Adipocyte (in vitro differentiated cells): ENCODE results near the gene OR2AK2.
A peak's percentile ranks its signal among the peaks of the same experiment; 100 is the strongest.
"Not testable (repeated sequence)": the region's sequence is repeated elsewhere in the genome, so short reads cannot be mapped to it uniquely, and the experiment has no call there.

Source experiments
- DNase-seq: peaks from one replicate; pipeline ENCODE4 v3.0.0-alpha.2; 2015; ENCODE audit warnings: low read depth
- H3K27me3 ChIP-seq: replicated peaks from 2 replicates; pipeline ENCODE4 v1.7.0; 2013; ENCODE audit warnings: mild to moderate bottlenecking, low read length, moderate library complexity; ENCODE audit not compliant: control insufficient read depth, insufficient read depth
- H3K36me3 ChIP-seq: 2 replicates; pipeline ENCODE4 v1.7.0; 2013; ENCODE audit warnings: low read length, mild to moderate bottlenecking, moderate library complexity; ENCODE audit not compliant: control insufficient read depth, insufficient read depth, severe bottlenecking
- H3K4me1 ChIP-seq: 2 replicates; pipeline ENCODE4 v1.7.0; 2013; ENCODE audit warnings: mild to moderate bottlenecking, low read length, moderate library complexity; ENCODE audit not compliant: control insufficient read depth, insufficient read depth
- H3K4me3 ChIP-seq: 2 replicates; pipeline ENCODE4 v1.7.0; 2013; ENCODE audit warnings: mild to moderate bottlenecking, low read length, moderate library complexity
- H3K9ac ChIP-seq: 2 replicates; pipeline ENCODE4 v1.7.0; 2013; ENCODE audit warnings: mild to moderate bottlenecking, low read length, moderate library complexity
- H3K9me3 ChIP-seq: 2 replicates; pipeline ENCODE4 v1.7.0; 2013; ENCODE audit warnings: mild to moderate bottlenecking, low read length, moderate library complexity; ENCODE audit not compliant: control insufficient read depth

The OR2AK2 gene

GRCh38 chr1:247964933-247965332 is at the start of gene OR2AK2:
OR2AK2 (plus strand) TSS chr1:247965233; CDS start chr1:247965377, 144 bp downstream.
- DNase-seq, result no peak
- no peaks in the 10 kb centered on the region for H3K9me3 ChIP-seq

GRCh38 chr1:247919952-247920351 is 45.1 kb upstream of the OR2AK2 start, which contains the start of gene OR2T8:
OR2T8 (plus strand) TSS chr1:247920252; CDS start chr1:247921018, 766 bp downstream.
- no peak for DNase-seq
- no peaks in the 10 kb centered on the region for H3K36me3 ChIP-seq
- H3K9me3 ChIP-seq, result no peaks in the 10 kb centered on the region
- H3K4me3 ChIP-seq, result no peak within 1 kb of the TSS
- no peak within 1 kb of the TSS for H3K9ac ChIP-seq
- no peaks in the 10 kb centered on the region for H3K4me1 ChIP-seq
- H3K27me3 ChIP-seq, result no peaks in the 10 kb centered on the region

More at GRCh38 chr1:247964933-247965332, at the start of gene OR2AK2:
- H3K4me1 ChIP-seq, result no peaks in the 10 kb centered on the region
- H3K36me3 ChIP-seq, result no peaks in the 10 kb centered on the region
- no peak within 1 kb of the TSS for H3K9ac ChIP-seq
- no peaks in the 10 kb centered on the region for H3K27me3 ChIP-seq
- no peak within 1 kb of the TSS for H3K4me3 ChIP-seq

GRCh38 chr1:247923941-247924340 is 41.1 kb upstream of the OR2AK2 start:
- H3K9me3 ChIP-seq, result no peaks in the 10 kb centered on the region
- no peaks in the 10 kb centered on the region for H3K4me1 ChIP-seq
- no peaks in the 10 kb centered on the region for H3K36me3 ChIP-seq
- no peak overlapping the region for H3K9ac ChIP-seq
- DNase-seq, result no peak
- H3K27me3 ChIP-seq, result no peaks in the 10 kb centered on the region
- H3K4me3 ChIP-seq, result no peak overlapping the region

GRCh38 chr1:247924868-247925267 is 40.2 kb upstream of the OR2AK2 start, which contains the start of gene OR2AJ1:
OR2AJ1 (plus strand) TSS chr1:247924889; CDS start chr1:247933769, 8,880 bp downstream.
- Histone ChIP-seq H3K9ac (no peak within 1 kb of the TSS), H3K4me1 (no peaks in the 10 kb centered on the region), H3K9me3 (no peaks in the 10 kb centered on the region), H3K36me3 (no peaks in the 10 kb centered on the region), H3K4me3 (no peak within 1 kb of the TSS), H3K27me3 (no peaks in the 10 kb centered on the region)
- DNase-seq, result no peak

GRCh38 chr1:247933989-247934388 is 31.0 kb upstream of the OR2AK2 start:
- no peaks in the 10 kb centered on the region for H3K27me3 ChIP-seq
- H3K4me1 ChIP-seq, result no peaks in the 10 kb centered on the region
- H3K36me3 ChIP-seq, result no peaks in the 10 kb centered on the region
- H3K4me3 ChIP-seq, result no peak overlapping the region
- no peaks in the 10 kb centered on the region for H3K9me3 ChIP-seq
- no peak overlapping the region for H3K9ac ChIP-seq
- no peak for DNase-seq

GRCh38 chr1:247935781-247936180 is 29.3 kb upstream of the OR2AK2 start:
- Histone ChIP-seq H3K9me3 (no peaks in the 10 kb centered on the region), H3K9ac (no peak overlapping the region), H3K36me3 (no peaks in the 10 kb centered on the region), H3K4me3 (no peak overlapping the region), H3K27me3 (no peaks in the 10 kb centered on the region), H3K4me1 (no peaks in the 10 kb centered on the region)
- DNase-seq, result no peak

- Histone ChIP-seq H3K27me3 (no peaks in the 10 kb centered on the region), H3K36me3 (no peaks in the 10 kb centered on the region), H3K9me3 (no peaks in the 10 kb centered on the region), H3K4me1 (no peaks in the 10 kb centered on the region), H3K4me3 (no peak overlapping the region), H3K9ac (no peak overlapping the region)
- no peak for DNase-seq
These were observed 28.6 kb upstream of the OR2AK2 start for GRCh38 chr1:247936415-247936814.

GRCh38 chr1:247936965-247937734 is 27.9 kb upstream of the OR2AK2 start:
- not testable (repeated sequence) for H3K9ac ChIP-seq, H3K36me3 ChIP-seq, H3K4me1 ChIP-seq, DNase-seq, H3K9me3 ChIP-seq, H3K27me3 ChIP-seq
- peak overlapping the region; percentile 58 for H3K4me3 ChIP-seq

- no peak for DNase-seq
- peaks cover 4% of the 10 kb centered on the region for H3K9me3 ChIP-seq
- no peaks in the 10 kb centered on the region for H3K27me3 ChIP-seq
- no peak overlapping the region for H3K9ac ChIP-seq
- H3K4me1 ChIP-seq, result no peaks in the 10 kb centered on the region
- H3K4me3 ChIP-seq, result no peak overlapping the region
- no peaks in the 10 kb centered on the region for H3K36me3 ChIP-seq
These were observed 22.4 kb upstream of the OR2AK2 start for GRCh38 chr1:247942624-247943023.

GRCh38 chr1:247948558-247948957 is 16.5 kb upstream of the OR2AK2 start, which contains the start of gene OR2L8:
OR2L8 (plus strand) TSS chr1:247948858; CDS start chr1:247948858, 0 bp downstream.
- no peaks in the 10 kb centered on the region for H3K4me1 ChIP-seq
- H3K9ac ChIP-seq, result no peak within 1 kb of the TSS
- no peak for DNase-seq
- no peak within 1 kb of the TSS for H3K4me3 ChIP-seq
- no peaks in the 10 kb centered on the region for H3K27me3 ChIP-seq
- no peaks in the 10 kb centered on the region for H3K36me3 ChIP-seq
- H3K9me3 ChIP-seq, result peaks cover 4% of the 10 kb centered on the region

GRCh38 chr1:247953408-247953807 is 11.6 kb upstream of the OR2AK2 start:
- Histone ChIP-seq H3K27me3 (no peaks in the 10 kb centered on the region), H3K4me1 (no peaks in the 10 kb centered on the region), H3K36me3 (no peaks in the 10 kb centered on the region), H3K9ac (no peak overlapping the region), H3K4me3 (no peak overlapping the region), H3K9me3 (no peaks in the 10 kb centered on the region)
- DNase-seq, result no peak
